HG03342 (cell line): ENCODE measurements around the gene GLIS1.

Source experiments
- ATAC-seq: cut with Tn5 transposase; IDR thresholded peaks from one replicate; pipeline ENCODE4 v1.9.1; 2021; ENCODE audit warnings: mild to moderate bottlenecking, moderate library complexity; ENCODE audit not compliant: unreplicated experiment

Gene GLIS1

GRCh38 chr1:53736290-53736689 lies 2.7 kb downstream of the GLIS1 start:
- no peak for ATAC-seq

DNA sequence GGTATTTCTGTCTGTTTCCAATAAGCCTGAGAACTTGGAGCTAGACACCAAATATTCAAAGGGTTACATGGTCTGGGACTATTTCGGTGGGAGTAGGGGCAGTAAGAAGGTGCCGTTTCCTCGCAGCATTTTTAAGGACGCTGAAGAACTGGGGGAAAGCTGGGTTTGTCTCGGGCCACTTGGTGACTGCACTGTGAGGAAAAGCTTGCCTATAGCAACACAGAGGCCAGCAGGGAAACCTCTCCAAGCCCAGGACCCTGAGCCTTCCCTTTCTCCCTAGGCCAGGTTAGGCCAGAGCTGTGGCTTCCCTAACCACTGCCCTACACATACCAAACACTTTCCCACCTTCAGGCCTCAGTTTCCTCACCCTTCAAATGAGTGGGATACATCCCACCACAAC lies 3.3 kb downstream of the GLIS1 start:
- ATAC-seq, result no peak

GRCh38 chr1:53735261-53735660 lies 3.7 kb downstream of the GLIS1 start:
- no peak for ATAC-seq

GRCh38 chr1:53734650-53735211 lies 4.2 kb downstream of the GLIS1 start:
- no peak for ATAC-seq

- ATAC-seq, result no peak
These were observed 4.9 kb downstream of the GLIS1 start for GRCh38 chr1:53733975-53734649.

DNA sequence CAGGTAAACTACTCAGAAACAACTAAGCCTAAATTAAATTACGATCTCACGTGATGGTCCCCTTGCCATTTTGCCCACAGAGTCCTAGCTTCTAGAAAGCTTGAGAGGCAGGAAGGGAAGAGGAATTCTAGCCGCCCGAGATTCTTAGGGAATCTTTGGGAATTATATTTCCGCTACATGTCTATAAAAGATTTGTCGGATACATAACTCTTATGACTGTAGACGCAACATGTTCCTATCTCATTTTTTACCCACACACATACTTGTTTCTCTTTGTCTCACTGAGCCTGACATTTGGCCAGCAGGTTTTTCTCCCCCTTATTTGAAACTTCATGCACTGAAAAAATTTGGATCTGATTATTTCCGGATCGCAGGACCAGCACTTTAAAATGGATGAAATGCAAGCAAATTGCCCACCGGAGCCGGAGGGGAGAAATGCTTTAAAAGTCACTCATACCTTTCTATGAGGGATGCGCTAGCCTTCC lies 5.5 kb downstream of the GLIS1 start:
- ATAC-seq, result no peak

GRCh38 chr1:53732912-53733317 lies 6.0 kb downstream of the GLIS1 start:
- no peak for ATAC-seq

DNA sequence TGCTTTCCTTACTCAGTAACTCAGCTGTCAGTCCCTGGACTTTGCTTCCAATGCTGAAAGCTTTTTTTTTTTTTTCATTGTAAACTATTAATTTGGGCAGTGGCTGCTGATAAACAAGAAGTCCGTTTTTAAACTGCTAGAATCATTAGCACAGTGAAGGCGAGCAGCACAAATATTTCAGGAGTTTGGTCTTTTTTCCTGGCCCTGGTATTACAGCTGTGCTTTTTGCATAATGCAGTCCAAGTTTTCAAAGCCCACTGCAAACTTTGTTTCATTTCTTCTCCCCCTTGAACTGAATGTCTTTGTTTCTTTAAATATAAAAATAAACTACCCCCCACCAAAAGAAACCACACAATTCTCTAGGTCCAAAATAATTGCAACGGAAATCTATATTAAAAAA lies 6.6 kb downstream of the GLIS1 start:
- no peak for ATAC-seq

- no peak for ATAC-seq
These were observed 7.1 kb downstream of the GLIS1 start for GRCh38 chr1:53731779-53732305.

DNA sequence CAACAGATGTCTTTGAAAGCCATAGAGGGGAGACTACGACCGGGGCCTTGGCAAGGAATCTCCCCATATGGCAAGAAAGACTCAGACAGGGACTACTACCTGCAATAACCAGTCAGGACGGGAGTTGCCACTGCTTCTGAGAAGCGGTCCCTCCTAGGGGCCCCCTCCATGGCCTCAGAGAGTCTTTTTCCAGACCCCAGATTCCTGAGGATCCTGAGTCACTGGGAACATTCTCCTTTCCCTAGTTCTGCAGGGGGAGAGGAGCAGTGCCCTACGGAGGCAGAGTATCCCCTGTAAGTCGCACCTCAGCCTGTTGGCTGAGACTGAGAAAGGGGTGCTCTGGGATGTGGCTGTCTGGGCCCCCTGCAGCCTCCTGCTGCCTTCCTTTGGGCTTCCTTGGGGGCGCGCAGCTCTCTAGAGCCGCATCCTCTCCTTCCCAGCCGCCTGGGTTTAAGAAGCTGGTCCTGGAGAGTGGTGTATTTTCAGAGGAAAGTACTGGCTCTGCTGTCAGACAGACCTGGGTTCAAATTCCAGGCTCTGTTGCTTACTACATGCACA lies 7.8 kb downstream of the GLIS1 start:
- no peak for ATAC-seq

DNA sequence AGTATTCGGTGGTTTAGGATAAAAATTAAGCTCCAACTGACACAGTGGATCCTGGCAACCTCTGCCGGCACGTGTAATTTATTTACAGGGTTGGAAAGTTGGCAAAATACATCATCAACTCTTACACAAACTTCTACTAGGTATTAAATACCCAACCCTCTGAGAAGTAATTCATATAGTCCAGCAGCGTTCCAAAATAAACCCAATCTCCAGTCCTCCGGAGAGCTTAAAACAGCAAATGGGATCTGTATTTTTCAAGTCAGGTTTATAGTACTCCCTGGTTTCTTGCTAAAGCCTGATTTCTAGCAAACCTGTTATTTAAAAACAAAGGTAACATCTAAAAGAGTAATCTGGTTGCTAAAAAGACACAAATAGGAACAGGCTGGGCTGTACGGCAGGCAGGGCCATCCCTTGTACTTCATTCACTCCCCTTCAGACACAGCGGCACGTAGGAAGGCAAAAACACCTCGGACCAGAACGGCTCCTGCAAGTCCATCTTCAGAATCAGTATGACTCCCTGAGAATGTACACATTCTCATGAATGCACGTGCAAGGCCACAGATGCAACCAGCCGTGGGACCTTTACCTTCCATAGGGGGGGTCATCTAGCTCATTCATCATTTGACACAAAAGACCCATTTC lies 8.6 kb downstream of the GLIS1 start:
- no peak for ATAC-seq

DNA sequence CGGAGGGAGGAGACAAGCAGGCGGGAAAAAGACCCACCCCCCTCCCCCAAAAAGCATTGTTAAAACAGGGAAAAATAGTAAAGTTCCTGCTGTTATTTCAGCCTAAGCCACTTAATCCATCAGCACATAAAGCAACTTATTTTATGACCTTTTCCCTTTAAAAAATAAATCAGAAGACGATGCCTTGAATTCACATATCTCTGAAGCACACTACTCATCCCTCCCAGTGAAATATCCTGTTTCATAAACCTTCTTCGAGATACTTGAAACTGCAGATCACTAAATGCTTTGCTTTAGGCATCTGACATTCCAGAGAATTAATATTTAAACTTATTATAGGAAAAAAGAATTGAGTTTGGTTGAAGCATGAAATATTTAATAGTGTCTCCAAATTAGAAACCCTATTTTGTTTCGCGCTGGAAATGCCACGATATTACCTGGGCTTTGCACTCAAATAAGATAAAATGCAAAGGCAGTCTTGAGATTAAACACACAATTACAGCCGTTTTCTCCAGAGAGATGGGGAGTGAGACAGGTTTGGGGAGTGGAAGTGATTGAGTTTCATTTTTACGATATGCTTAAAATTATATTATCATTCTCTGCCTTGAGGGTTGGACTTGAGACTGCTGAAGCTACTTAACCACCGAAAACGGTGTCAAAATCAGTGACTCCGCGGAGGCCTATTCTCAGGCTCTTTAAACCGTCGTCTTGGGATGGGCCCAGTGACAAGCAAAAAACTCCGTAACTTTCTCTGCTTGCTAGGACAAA lies 9.3 kb downstream of the GLIS1 start:
- no peak for ATAC-seq

DNA sequence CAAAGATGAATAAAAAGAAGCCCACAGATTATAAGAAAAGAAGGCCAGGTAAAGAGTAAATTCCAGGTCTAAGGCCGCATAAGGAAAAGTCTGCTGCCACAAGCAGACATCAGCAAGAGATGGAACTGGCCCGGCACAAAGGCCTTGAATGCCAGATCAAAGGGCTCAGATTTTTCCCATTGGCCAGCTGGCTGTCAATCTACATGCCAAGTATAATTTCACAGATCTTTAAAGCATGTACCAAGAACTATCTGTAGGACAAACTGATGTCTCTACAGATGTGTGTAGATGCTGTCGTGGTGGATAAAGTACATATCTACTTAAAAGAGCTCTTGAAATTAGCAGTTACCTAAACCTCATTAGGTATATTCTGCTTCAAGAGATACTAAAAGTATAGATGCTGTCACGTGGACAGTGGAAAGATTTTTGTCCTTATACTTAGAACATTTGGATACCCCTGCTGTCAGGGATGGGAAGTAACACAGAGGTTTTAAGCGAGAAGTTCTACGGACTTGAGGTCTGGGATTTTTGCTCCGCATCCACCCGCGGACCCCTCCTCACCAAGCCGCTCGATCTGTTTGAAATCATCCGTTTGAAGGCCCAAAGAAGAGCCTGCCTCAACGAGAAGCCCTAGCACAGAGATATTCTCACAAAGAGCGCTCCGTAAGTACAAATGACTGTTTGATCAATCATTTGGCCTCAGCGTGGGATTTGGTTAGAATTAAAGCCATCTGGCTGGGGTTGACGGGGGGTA lies 10.1 kb downstream of the GLIS1 start:
- ATAC-seq, result no peak

DNA sequence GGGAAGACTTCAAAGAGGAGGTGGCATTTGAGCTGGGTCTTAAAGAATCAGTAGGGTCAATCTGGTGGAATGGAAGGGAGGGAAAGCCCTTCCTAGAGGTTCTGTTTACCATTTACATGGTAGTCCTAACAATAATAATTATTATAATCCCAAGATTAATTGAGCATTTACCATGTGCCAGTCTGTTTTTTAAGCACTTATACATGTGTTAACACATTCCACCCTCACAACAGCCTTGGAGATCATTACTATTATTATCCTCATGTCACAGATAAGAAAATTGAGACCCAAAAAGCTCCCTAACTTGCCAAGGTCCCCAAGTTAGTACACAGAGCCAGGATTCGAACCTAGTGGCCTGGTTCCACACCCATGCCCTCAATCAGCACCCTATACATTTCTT lies 10.8 kb downstream of the GLIS1 start:
- no peak for ATAC-seq

DNA sequence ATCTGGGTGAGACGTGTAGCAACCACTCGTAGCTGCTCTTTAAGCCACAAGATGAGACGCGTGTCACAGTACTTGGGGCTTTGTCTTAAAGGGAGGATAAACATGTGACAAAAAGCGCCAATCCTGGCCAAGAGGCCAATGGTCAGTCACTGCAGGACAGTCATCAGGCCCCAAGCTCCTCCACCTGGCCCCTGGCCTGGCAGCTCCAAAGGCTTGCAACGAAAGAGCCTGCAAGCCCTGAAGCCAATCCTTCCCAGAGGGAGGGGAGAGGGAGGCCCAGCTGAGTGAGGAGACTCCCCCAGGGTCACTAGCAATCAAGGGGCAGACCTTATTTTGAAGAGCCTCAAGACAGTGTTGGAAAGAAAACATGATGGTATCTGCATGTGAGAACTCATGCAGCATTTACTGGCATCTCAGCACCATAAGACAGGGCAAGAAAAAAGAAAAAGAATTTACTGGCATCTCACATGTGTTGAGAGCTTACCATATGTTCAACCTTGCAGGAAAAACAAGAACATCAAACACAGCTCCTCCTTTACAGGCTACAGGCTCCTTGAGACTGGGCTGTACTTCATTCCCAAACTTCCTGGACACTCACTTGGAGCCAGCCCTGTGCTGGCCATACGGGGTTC lies 11.4 kb downstream of the GLIS1 start:
- ATAC-seq, result no peak

DNA sequence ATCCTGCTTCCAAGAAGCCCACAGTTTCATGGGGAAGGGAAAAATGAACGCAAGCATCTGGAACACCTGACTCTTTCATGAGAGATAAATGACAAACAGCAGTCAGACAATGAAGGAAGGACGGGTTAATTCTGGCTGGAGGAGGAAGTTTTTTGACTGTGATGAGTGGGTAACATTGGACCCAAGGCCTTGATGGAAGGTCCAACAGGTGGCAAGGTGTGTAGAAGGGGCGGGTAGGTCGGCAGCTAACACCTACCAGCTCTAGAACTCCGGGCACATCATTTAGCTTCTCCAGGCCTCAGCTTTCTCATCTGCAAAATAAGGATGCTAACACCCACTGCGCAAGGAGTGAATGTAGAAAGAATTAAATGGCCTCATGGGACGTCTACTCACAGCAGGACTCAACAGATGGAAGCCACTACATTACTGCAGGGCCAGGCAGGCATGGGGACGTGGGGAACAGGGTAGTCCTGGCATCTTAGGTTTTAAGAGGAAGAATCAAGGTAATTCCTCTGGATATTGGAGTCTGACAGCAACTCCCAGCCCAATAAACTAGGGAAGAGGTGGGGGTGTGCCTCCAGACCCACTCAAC lies 12.9 kb downstream of the GLIS1 start:
- ATAC-seq, result no peak

DNA sequence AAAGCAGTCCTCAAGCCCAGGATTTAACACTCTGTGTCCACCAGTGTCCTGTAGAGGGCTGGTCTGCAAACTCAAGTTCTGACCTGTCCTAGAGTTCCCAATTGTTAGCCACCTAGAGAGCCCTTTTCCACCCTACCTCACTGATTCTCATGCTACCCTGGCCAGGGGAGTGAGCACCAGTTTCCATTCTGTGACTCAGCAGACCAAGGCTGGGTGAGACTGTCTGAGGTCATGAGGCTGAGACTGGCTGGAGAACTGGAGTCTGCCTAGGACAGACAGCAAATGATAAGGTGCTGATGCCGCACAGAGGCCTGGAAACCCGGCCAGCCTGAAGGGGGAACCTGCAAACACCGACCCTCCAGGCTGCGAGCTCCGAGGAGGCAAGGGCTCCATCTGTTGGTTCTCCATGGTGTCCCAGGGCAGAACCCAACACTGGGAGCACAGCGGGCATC lies 13.7 kb downstream of the GLIS1 start:
- ATAC-seq, result no peak

DNA sequence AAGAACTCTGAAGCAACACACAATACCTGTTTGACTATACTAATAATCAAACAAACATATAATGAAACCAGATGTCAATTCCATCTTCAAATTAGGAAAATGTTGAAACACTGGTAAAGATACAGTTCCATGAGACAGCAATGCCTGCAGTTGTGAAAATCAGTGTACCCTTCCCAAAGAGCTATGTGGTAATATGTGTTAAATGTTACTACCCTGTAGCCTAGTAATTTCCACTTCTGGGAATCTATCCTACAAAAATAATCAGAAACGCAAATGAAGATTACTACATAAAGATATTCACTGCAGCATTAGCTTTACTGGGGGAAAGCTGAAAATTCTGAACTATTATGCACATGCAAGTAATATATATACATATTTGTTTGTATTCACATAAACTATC lies 16.9 kb downstream of the GLIS1 start:
- no peak for ATAC-seq

DNA sequence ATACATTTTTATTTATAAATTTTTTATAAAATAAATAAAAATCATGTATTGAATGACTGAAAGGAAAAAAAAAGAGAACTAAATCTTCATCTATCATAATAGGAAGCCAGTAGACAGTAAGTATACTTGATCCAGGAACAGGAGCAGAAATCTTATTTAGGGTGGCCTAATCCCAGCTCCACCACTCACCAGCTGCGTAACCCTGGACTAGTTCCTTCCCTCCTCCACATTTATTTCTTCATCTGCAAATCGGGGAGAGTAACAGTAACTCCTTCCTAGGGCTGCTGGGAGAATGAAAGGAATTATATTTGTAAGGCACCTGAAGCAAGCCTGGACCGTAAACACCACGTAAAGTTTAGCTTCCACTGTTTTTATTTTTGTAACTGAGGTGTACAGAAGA lies 17.9 kb downstream of the GLIS1 start:
- no peak for ATAC-seq
